GM21423 (cell line): ENCODE measurements around the gene ABHD1.
"Not testable (repeated sequence)": the region's sequence is repeated elsewhere in the genome, so short reads cannot be mapped to it uniquely, and the experiment has no call there.

ENCODE experiments used
- ATAC-seq: cut with Tn5 transposase; IDR thresholded peaks from one replicate; pipeline ENCODE4 v1.9.1; 2021; ENCODE audit warnings: mild to moderate bottlenecking, moderate library complexity; ENCODE audit not compliant: unreplicated experiment

The ABHD1 gene

DNA sequence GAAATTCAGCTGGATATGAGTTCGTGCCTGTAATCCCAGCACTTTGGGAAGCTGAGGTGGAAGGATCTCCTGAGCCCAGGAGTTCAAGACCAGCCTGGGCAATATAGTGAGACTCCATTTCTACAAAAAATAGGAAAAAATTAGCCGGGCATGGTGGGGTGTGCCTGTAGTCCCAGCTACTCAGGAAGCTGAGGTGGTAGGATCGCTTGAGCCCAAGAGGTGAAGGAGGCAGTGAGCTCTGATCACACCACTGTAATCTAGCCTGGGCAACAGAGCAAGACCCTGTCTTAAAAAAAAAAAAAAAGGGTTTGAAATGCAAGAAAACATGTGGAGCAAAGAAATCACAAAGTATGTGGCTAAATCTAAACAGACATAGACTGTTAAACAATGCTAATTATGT lies 14.5 kb upstream of the ABHD1 start:
- no peak for ATAC-seq

GRCh38 chr2:27110603-27111352 lies 12.8 kb upstream of the ABHD1 start:
- not testable (repeated sequence) for ATAC-seq

DNA sequence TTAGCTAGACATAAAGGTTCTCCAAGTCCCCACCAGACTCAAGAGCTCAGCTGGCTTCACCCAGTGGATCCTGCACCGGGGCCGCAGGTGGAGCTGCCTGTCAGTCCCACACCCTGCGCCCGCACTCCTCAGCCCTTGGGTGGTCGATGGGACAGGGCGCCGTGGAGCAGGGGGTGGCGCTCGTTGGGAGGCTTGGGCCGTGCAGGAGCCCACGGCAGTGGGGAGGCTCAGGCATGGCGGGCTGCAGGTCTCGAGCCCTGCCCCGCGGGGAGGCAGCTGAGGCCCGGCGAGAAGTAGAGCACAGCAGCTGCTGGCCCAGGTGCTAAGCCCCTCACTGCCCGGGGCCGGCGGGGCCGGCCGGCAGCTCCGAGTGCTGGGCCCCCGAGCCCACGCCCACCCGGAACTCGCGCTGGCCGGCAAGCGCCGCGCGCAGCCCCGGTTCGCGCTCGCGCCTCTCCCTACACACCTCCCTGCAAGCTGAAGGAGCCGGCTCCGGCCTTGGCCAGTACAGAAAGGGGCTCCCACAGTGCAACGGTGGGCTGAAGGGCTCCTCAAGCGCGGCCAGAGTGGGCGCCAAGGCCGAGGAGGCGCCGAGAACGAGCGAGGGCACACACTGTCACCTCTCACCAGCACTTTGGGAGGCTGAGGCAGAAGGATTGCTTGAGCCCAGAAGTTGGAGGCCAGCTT lies 12.1 kb upstream of the ABHD1 start:
- ATAC-seq: not testable (repeated sequence)

DNA sequence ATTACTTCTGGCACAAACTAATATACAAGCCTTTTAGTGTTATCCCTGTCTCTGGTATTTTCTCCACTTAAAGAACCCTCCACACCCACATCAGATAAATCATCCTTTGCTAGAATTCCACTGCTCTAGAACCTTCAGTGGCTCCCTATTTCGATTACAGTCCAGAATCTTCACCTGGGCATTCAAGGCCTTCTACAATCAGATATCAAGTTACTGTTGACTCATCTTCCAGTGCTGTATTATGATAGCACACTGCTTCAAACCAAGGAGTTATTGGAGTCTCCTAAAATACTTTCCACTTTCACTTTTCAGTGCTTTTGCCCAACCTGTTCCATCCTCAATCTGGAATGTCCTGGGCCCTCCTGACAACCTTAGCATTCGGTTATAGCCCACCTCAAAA lies 8.1 kb upstream of the ABHD1 start:
- ATAC-seq: no peak

DNA sequence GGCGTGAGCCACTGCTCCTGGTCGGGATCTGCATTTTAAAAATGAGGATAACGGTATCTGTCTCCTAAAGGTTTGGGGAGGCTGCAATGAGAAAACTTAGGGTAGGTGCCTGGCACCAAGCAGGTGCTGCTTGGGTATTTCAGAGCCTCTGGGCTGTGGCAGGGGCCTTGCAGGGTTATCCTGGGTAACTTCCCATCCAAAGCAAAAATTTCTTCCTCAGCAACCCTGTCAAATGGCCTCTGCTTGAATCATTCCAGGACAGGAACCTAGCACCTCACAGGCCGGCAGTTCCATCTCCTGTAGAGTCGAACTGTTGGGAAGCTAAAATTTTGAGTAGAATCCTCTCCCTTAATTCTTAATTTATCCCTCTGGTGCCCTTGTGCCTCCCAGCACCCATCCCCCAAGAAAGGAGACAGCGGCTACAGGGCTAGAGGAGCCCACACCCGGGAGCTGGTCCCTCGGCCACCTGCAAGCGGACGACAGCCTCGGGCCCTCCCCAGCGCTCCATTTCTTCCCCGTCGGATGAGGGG lies 5.6 kb upstream of the ABHD1 start:
- no peak for ATAC-seq

DNA sequence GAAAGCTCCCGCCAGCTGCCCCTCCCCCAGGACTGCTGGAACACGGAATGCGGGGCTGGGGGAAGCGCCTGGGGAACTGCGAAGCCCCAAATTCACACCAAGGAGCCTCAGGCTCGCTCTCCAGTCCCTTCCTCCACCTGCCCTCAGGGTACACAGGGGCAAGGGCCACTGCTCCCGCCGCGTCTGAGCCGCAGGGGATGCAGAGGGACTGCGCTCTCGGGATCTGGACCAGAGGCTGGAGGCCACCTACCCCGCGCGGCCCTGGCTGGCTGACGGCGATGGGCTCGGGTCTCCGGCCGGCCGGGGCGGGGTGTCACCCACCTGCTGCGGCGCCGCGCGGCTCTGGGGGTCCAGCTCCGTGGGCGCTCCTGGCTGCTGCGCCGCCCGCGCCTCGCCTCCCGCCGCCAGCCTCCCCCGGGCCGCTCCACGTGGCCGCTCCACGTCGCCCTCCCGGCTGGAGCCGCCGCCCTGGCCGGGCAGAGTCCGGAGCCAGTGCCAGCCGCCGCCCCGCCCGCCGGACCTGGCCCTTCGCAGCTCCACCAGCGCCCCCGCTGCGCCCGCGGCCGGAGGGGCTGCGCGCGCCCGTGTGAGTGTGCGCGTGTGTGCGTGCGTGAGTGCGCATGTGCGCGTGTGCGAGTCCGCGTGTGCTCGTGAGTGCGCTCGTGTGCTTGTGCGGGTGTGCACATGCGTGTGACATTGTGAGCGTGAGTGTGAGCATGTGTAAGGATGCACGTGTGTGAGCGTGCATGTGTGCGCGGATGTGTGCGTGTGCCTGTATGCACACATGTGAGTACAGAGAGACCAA lies 4.9 kb upstream of the ABHD1 start, which contains the start of gene CGREF1:
TSS of gene CGREF1 (minus strand) at position 604 of the 805 bp plus-strand sequence. CDS start 14,762 bp downstream, outside the sequence.
- ATAC-seq: no peak

- ATAC-seq: not testable (repeated sequence)
These were observed 4.3 kb upstream of the ABHD1 start for GRCh38 chr2:27119330-27119670.

GRCh38 chr2:27121906-27122305 lies 1.7 kb upstream of the ABHD1 start:
- no peak for ATAC-seq

- no peak for ATAC-seq
These were observed 824 bp upstream of the ABHD1 start for GRCh38 chr2:27122791-27123190.

GRCh38 chr2:27125104-27125503 lies 1.5 kb downstream of the ABHD1 start:
- no peak for ATAC-seq

DNA sequence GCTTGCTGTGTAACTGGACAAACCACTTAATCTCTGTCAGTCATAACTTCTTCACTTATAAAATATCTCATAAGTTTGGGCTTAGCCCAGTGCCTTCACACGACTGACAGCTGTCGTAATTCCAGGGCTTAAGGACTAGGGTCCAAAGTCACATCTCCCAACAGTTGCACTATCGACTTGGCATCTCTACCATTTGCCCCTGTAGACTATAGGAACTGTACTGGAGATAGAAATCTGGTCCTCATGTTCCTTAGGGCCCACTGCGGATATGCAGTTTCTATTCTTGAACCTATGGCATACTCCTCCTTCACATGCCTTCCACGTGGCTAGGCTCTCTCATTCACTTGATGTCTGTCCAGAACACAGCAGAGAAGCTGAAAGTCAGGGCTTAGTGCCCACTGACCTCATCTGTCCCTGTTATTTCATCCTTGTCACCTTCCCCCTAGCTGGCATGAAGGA lies 2.7 kb downstream of the ABHD1 start:
- no peak for ATAC-seq

GRCh38 chr2:27127883-27128667 lies 4.5 kb downstream of the ABHD1 start:
- no peak for ATAC-seq

DNA sequence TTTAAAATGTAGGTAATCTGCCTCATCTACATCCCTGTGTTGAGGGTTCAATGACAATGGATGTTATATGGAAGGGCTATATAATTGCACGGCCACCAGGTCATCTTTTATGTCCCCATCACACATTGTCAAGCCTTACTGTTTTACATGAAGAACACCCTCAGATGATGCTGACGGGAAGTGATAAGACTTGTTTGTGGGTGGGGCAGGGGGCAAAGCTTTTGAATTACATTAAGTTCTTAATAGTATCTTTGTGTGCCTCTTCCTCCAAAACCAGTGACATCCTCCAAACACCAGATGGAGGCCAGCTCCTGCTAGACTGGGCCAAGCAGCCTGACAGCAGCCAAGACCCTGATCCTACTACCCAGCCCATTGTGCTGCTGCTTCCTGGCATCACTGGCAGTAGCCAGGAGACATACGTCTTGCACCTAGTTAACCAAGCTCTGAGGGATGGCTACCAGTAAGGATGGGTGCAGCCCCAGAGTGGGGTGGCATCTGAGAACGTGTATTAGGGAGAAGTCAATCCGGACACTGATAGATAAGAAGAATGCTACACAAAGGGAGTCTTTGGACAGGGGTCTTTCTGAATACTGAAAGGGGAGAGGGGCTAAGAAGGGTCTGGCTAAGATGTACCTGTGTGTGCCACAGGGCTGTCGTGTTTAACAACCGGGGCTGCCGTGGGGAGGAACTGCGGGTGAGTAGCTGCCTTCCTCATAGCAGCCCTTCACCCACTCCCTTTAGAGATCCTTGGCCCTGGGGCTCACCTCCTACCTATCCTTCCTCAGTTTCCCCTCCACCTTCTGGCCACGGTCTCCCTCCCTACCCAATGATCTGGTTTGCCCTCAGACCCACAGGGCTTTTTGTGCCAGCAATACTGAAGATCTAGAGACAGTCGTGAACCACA lies 5.3 kb downstream of the ABHD1 start:
- no peak for ATAC-seq

DNA sequence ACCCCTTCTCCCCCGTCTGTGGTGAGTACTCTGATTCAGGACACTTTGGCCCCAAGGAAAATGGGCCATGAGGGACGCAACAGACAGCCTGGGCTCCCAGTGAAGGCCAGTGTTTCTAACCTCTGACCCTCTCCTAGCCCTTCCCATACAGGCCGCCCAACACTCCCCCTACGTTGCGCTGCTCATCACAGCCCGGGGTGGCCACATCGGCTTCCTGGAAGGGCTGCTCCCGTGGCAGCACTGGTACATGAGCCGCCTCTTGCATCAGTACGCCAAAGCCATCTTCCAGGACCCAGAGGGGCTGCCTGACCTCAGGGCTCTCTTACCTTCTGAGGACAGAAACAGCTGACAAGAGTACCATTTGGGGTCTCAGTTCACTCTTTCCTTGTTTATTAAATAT lies 6.8 kb downstream of the ABHD1 start:
- no peak for ATAC-seq

DNA sequence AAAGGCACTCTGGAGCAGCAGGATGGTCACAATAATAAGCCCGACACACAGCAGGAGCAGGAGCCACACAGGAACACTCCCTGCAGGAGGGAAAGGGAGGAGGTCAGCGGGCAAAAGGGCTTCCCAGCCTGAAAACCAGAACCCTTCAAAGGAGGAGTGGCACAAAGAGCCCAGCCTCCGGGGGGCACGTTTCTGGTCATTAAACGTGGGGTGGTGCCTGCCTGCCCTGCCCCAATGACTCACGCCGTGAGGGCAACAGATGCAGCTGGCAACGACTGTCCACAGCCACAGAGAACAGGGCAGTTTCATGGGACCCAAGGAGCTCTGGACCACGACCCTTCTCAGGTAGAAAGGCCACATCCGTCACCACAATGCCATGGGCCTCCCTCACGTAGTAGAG lies 7.8 kb downstream of the ABHD1 start:
- no peak for ATAC-seq

DNA sequence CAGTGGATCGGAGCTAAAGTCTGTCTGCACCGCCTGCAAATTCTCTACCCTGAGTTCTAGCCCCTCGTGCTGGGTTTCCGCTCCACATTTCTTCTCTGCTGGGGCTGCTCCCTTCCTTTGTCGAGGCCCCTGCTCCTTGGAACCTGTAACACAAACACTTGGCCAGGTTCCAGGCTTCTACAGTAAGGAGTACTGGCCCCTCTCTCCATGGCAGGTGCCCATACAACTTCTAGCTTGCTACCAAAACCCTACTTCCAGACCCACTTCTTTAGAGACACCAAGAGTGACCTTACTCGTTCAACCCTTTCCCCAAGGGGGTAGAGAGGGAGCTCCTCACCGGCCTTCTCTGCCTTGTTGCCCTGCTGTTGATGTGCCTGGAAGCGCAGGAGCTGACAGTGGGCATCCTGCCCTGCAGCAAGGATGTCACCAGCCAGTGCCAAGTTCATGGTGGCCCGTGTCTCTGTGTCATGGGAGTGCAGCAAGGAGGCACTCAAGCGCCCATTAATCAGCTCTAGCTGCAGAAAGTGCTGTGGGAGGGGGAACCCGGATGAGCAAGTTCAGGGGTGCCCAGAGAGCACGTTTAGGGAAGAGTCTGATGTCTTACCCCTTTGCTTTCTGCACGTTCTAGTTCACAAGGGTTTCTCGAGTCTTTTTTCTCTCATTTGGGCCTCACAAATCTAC lies 9.7 kb downstream of the ABHD1 start:
- ATAC-seq: no peak

DNA sequence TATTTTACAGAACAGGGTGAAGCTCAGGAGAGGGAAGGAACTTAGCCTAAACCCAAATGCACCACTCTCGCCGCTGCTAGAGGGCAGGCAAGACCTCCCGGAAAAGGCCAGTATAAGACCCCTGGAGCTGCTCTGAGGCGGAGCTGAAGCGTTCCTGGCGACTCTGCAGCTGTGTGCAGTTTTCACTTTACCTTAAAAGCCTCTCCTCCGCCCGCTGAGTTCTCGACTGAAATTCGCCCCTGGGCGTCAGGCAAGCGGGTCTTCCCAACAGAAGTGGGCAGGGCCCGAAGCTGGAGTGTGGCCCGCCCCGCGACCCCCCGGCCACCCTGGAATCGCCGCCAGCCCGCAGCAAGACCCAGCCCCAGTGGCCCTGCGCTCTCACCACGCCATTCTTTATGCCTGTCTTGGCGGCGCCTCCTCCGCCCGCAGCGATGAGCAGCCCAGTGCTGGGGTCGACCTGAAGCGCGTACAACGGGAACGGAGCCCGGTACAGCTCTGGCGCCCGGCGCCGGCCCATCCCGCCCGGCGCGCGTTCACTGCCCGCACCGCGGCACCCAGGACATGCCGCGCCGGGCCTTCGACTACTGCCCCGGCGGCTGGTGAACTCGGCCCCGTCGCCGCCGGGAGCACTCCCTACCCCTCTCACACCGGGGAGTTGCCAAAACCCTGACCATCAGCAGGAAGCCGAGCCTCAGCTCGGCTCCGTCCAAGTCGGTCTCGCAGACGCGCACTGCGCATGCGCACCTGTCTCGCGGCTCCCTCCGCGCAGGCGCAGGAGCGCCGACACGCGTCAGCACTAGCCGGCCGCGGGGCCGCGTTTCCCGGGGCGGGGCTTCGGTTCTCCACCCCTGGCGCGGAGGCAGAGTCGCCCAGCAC lies 10.5 kb downstream of the ABHD1 start, which contains the start of gene PREB:
TSS of gene PREB (minus strand) at position 732 of the 876 bp plus-strand sequence. CDS start at position 517, 215 bp downstream.
- peak; percentile 87 for ATAC-seq
